ENCODE results near the gene OBSL1. TPM values are rescaled to one million over a fixed set of nuclear protein-coding genes. Genes with fewer than 3 reads are reported as not detected.

OBSL1 gene
- total and polyA plus RNA-seq, 2 donors (not counting 1 experiment from before 2014, with no cell fraction given), result not detected

DNA sequence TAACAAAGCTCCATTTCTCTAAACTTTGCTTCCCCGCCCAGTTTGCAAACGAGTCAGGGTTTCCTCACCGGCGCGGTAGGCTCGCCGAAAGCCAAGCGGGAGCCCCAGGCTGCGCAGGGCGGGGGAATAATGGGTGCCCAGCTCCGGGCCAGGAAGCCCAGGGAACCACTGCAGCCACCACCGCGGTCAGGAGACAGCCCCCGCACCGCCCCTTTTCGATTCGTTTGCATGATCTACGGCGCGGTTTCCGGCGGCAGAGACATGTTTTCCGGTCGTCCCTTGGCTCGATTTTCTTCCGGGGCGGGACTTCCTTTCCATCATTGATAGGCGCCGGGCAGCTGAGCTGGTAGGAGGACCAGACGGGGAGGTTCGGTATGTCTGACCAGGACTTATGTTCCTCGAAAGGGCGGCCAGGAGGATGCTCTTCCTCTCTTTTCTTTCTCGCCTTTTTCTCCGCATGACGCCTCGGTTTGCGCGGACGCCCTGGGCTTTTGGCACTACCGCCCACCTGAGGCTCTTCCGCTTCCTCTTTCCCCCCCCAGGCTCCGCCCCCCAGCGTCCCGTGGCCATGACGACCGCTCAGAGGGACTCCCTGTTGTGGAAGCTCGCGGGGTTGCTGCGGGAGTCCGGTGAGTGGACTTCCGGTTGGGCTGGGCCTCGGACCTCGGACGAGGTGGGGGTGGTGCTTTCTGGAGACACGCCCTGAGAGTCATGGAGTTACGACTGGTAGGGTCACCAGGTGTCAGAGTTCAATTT, 26.4 kb upstream of the OBSL1 start, which contains the start of gene STK11IP:
STK11IP (plus strand) TSS at position 306 of the 756 bp plus-strand sequence; CDS start at position 569, 263 bp downstream.
- TF ChIP-seq EZH2 (IDR thresholded peaks at IDR 0.05; ENCODE audit: borderline replicate concordance, insufficient read depth, low read depth, low read length, poor library complexity, severe bottlenecking), result no peak
- TF ChIP-seq, protein P1, sequence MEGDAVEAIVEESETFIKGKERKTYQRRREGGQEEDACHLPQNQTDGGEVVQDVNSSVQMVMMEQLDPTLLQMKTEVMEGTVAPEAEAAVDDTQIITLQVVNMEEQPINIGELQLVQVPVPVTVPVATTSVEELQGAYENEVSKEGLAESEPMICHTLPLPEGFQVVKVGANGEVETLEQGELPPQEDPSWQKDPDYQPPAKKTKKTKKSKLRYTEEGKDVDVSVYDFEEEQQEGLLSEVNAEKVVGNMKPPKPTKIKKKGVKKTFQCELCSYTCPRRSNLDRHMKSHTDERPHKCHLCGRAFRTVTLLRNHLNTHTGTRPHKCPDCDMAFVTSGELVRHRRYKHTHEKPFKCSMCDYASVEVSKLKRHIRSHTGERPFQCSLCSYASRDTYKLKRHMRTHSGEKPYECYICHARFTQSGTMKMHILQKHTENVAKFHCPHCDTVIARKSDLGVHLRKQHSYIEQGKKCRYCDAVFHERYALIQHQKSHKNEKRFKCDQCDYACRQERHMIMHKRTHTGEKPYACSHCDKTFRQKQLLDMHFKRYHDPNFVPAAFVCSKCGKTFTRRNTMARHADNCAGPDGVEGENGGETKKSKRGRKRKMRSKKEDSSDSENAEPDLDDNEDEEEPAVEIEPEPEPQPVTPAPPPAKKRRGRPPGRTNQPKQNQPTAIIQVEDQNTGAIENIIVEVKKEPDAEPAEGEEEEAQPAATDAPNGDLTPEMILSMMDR (IDR thresholded peaks at IDR 0.05), result no peak
- Histone ChIP-seq H3K4me3 (ENCODE audit: control extremely low read depth in 1 of 5, extremely low read depth in 1 of 5, insufficient read depth in 1 of 5, low read depth in 2 of 5, low read length in 4 of 5) (peak within 1 kb of the TSS; percentile 69 to 88 (median 86)), H3K27ac (ENCODE audit: low read length in 2 of 2) (peak within 1 kb of the TSS; percentile 59 to 88), H3K4me2 (replicated peaks; ENCODE audit: low read depth, low read length, poor library complexity, severe bottlenecking) (peak within 1 kb of the TSS; percentile 84), H3K79me2 (ENCODE audit: control insufficient read depth, insufficient read depth, low read length) (peaks cover 15% of the 10 kb centered on the region), H3K27me3 (replicated peaks in 1 of 4; ENCODE audit: control extremely low read depth in 1 of 4, control insufficient read depth in 3 of 4, insufficient read depth in 4 of 4, low read length in 3 of 4) (peaks cover 0 to 11% (median 0%) of the 10 kb centered on the region in 4 experiments), H2AFZ (ENCODE audit: insufficient read depth, low read depth, low read length, poor library complexity, severe bottlenecking) (peak within 1 kb of the TSS; percentile 89), H3K36me3 (replicated peaks in 1 of 2; ENCODE audit: control extremely low read depth in 1 of 2, control insufficient read depth in 1 of 2, extremely low read depth in 1 of 2, insufficient read depth in 2 of 2, low read length in 1 of 2) (peaks cover 3 to 18% of the 10 kb centered on the region in 2 experiments), H4K20me1 (ENCODE audit: control insufficient read depth, insufficient read depth, low read length, poor library complexity, severe bottlenecking) (no peaks in the 10 kb centered on the region), H3K9ac (ENCODE audit: low read length) (peak within 1 kb of the TSS; percentile 80), H3K4me1 (ENCODE audit: control insufficient read depth in 2 of 2, insufficient read depth in 2 of 2, low read length in 2 of 2) (peaks cover 10 to 12% of the 10 kb centered on the region in 2 donors), H3K9me3 (ENCODE audit: control extremely low read depth in 1 of 3, control insufficient read depth in 2 of 3, insufficient read depth in 1 of 3, low read length in 2 of 3) (no peaks in the 10 kb centered on the region)
- intact Hi-C loops (cut with micrococcal nuclease), result loop anchor here (1.0 to 10.0 kb wide), 11 partner anchors 45 to 1325 kb away; partner anchors contain the start of genes AAMP, ANKZF1, ATG9A and CHPF
- peak within 1 kb of the TSS; percentile 98 for H3K4me3 Mint-ChIP-seq
- ATAC-seq (ENCODE audit: low read depth) (peak; percentile 88), DNase-seq (peak; percentile 96)
- H3K27me3 Mint-ChIP-seq, result peaks cover 10% of the 10 kb centered on the region
- CTCF ChIA-PET, result interaction anchor here (0.7 to 2.0 kb wide), 9 partner anchors 28 to 209 kb away, joined by 3 to 17 read pairs (median 3); partner anchors contain the start of genes CHPF and TMEM198
- H3K4me1 Mint-ChIP-seq, result peaks cover 23% of the 10 kb centered on the region
- POLR2A ChIA-PET, result interaction anchor here (0.6 to 1.0 kb wide), 3 partner anchors 21 to 717 kb away, joined by 3 to 5 read pairs (median 4); partner anchors contain the start of genes DNPEP and WNT10A
- H3K9me3 Mint-ChIP-seq (ENCODE audit: insufficient read depth), result no peaks in the 10 kb centered on the region
- peak within 1 kb of the TSS; percentile 98 for H3K27ac Mint-ChIP-seq
- WGBS (ENCODE audit: insufficient coverage), result under 1% methylated on average over 57 of the region's 57 CpGs
